GM10266 (cell line): ENCODE measurements around the gene CD226.
"Not testable (repeated sequence)": the region's sequence is repeated elsewhere in the genome, so short reads cannot be mapped to it uniquely, and the experiment has no call there.

ENCODE experiments used
- DNase-seq: peaks from one replicate; pipeline ENCODE4 v3.0.0; 2012; ENCODE audit errors: extremely low spot score
- CTCF ChIP-seq: IDR thresholded peaks from 2 replicates; pipeline ENCODE4 v1.5.1; 2012; ENCODE audit warnings: mild to moderate bottlenecking, low read depth; ENCODE audit not compliant: control insufficient read depth, insufficient read depth; ENCODE audit errors: missing control alignments

The CD226 gene

DNA sequence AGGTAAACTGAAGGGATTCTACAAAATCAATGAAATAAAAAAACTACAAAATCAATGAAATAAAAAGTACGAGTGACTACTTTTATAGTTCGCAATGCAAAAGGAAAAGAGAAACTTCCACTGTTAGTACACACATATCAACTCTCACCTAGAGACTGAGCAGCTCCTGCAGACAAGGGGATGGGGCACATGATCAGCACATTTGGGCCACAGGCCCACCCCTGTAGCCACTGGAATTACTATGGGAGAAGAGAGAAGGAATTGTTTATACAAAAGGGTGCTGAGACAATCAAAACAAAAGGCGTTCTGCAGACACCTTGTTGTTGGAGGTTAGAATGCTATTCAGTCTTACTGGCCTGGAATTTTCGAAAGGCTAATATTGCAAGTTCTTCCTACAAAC, 34.7 kb upstream of the CD226 start:
- TF ChIP-seq CTCF, result no peak

GRCh38 chr18:69981948-69982347, 34.3 kb upstream of the CD226 start:
- no peak for DNase-seq
- TF ChIP-seq CTCF, result no peak

More for the DNA sequence above, 34.7 kb upstream of the CD226 start:
- DNase-seq, result no peak

DNA sequence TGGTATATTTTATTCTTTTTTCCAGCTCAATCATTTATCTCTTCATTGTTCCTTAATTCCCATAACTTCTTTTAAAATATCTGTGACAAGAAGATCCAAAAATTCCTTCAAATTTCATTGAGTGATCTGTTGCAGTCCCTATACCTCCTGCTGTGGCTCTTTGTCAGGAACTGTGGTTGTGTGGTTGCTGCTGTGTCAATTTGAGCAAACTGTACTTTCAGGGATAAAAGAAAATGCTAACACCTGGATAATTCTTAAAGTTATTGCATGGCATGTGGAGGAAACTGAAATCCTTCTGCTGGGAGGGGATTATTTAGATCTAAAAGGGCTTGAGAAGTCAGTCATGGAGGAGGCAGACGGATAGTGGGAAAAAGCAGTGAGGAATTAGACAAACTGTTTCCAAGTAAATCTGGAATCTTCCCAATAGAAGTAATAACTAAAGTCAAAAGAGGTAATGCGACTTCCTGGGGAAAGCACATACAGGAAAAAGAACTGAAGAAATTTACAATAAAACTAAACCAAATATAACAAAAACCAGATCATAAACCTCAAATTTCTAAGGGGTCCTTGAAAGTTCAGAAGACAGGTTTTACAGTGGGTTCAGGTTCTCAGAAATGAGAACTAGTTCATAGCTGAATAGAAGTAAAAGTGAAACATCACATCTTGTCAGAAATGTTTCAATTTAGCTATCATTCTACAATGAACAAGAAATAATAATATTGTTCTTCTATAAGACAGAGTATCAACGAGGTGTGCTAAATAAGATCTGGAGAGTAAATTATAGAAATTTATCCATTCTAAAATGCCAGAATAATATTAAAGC, 33.5 kb upstream of the CD226 start:
- TF ChIP-seq CTCF, result no peak
- no peak for DNase-seq

DNA sequence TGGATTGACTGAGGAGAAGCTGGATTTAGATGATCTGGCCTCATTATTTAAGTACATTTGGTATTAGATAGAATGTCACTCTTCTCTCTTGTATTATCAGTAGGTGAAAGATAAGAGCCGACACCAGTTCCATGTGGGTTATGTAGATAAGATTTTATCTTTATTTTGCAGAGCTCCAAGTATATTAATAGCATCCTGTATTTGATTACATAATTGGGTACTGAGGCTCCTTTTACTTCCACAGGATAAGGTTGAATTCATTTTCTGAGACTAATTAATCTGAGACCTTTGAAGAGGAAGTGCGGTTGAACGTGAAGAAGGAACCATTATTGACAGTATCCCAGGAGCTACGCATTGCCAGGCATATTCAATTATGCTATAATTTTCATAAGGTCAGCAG, 32.8 kb upstream of the CD226 start:
- no peak for TF ChIP-seq CTCF
- DNase-seq, result no peak

GRCh38 chr18:69978732-69979715, 31.4 kb upstream of the CD226 start:
- no peak for TF ChIP-seq CTCF
- peak; percentile 30 for DNase-seq

- DNase-seq, result not testable (repeated sequence)
Observed at GRCh38 chr18:69975294-69975693, 27.6 kb upstream of the CD226 start.

- TF ChIP-seq CTCF, result no peak
- DNase-seq, result no peak
Observed at GRCh38 chr18:69974365-69974764, 26.7 kb upstream of the CD226 start.
